HG02885 (cell line): ENCODE results near the gene ENO4.

ENCODE experiments used
- ATAC-seq: cut with Tn5 transposase; IDR thresholded peaks from one replicate; pipeline ENCODE4 v1.9.1; 2021; ENCODE audit warnings: mild to moderate bottlenecking; ENCODE audit not compliant: unreplicated experiment, poor library complexity

The ENO4 gene

GRCh38 chr10:116849248-116850057 lies at the start of gene ENO4:
TSS of gene ENO4 (plus strand) at chr10:116849499. CDS start at chr10:116849567, 68 bp downstream.
- ATAC-seq, result peak; percentile 61

- ATAC-seq, result no peak
These were observed 48.9 kb upstream of the ENO4 start for GRCh38 chr10:116800286-116800929.

GRCh38 chr10:116801658-116802057 lies 47.6 kb upstream of the ENO4 start:
- ATAC-seq, result no peak

- ATAC-seq, result no peak
These were observed 46.8 kb upstream of the ENO4 start for GRCh38 chr10:116802474-116802873.

GRCh38 chr10:116802876-116803275 lies 46.4 kb upstream of the ENO4 start:
- ATAC-seq, result no peak

- no peak for ATAC-seq
These were observed 45.6 kb upstream of the ENO4 start for GRCh38 chr10:116803451-116804249.

GRCh38 chr10:116808706-116809105 lies 40.6 kb upstream of the ENO4 start:
- ATAC-seq, result no peak

- no peak for ATAC-seq
These were observed 39.7 kb upstream of the ENO4 start for GRCh38 chr10:116809483-116810119.

GRCh38 chr10:116810120-116810500 lies 39.2 kb upstream of the ENO4 start:
- ATAC-seq, result no peak

- ATAC-seq, result no peak
These were observed 38.4 kb upstream of the ENO4 start for GRCh38 chr10:116810895-116811294.

GRCh38 chr10:116811691-116812090 lies 37.6 kb upstream of the ENO4 start:
- ATAC-seq, result no peak

- ATAC-seq, result no peak
These were observed 33.5 kb upstream of the ENO4 start for GRCh38 chr10:116815641-116816415.

GRCh38 chr10:116817178-116817577 lies 32.1 kb upstream of the ENO4 start:
- ATAC-seq, result no peak

GRCh38 chr10:116817780-116818343 lies 31.4 kb upstream of the ENO4 start:
- ATAC-seq, result no peak

- ATAC-seq, result no peak
These were observed 29.2 kb upstream of the ENO4 start for GRCh38 chr10:116819999-116820677.

- ATAC-seq, result no peak
These were observed 23.4 kb upstream of the ENO4 start for GRCh38 chr10:116825901-116826300.

- no peak for ATAC-seq
These were observed 22.5 kb upstream of the ENO4 start for GRCh38 chr10:116826803-116827202.

GRCh38 chr10:116827214-116827671 lies 22.1 kb upstream of the ENO4 start:
- no peak for ATAC-seq

- ATAC-seq, result no peak
These were observed 21.2 kb upstream of the ENO4 start for GRCh38 chr10:116828116-116828515.
